Left kidney (tissue), 2 donors: ENCODE results near the gene TBC1D22A. TPM values are rescaled to one million over a fixed set of nuclear protein-coding genes. Genes with fewer than 3 reads are reported as not detected.

ENCODE experiments used
- DNase-seq: peaks from one replicate; pipeline ENCODE4 v3.0.0-alpha.2; 2013
- polyA plus RNA-seq: library from polyadenylated mRNA; unstranded; fragments of 120-200 nt; gene quantifications from one replicate; pipeline ENCODE4 v1.2.1, GENCODE V29; 2013; ENCODE audit not compliant: insufficient read length

TBC1D22A gene
- polyA plus RNA-seq, 1 donor, result 15.0 TPM

GRCh38 chr22:47059076-47059475 lies 296.6 kb downstream of the TBC1D22A start:
- no peak for DNase-seq

GRCh38 chr22:47059701-47060161 lies 297.3 kb downstream of the TBC1D22A start:
- DNase-seq, result no peak

DNA sequence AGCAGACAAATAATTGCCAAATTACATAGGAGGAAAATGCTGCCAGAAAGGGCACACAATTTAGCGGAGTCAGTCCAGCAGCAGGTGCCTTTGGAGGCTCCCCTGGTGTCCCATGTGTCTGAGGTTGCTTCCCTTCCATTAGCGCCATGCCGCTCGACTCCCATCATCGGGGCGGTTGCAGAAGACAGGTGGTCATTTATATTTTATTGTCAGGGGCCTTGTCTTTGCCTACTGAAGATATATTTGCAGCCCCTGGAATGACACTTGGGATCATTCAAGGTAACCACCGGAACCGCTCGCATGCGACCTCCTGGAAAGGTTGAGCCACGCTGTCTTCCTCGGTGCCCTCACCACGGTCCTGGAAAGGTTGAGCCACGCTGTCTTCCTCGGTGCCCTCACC lies 298.3 kb downstream of the TBC1D22A start:
- DNase-seq, result no peak

DNA sequence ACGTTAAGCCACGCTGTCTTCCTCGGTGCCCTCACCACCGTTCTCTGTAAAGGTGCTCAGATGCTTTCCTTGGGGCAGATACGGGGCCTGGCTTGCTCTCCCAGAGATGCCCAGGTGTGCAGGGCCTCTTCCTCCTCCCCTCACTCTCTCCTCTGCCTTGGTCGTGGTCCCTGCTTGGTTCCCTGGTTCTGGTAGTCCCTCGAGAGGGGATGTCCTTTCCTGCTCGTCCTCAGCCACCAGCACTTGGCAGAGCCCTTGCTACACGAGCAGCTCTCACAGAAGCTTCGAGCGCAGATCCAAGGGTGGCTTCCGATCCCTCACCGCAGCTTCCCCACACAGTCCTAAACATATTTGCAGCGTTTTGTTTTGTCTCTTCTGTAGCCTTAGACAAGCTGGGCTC lies 298.8 kb downstream of the TBC1D22A start:
- DNase-seq, result no peak

- no peak for DNase-seq
These were observed 299.7 kb downstream of the TBC1D22A start for GRCh38 chr22:47062126-47062525.

GRCh38 chr22:47063071-47063509 lies 300.6 kb downstream of the TBC1D22A start:
- no peak for DNase-seq

DNA sequence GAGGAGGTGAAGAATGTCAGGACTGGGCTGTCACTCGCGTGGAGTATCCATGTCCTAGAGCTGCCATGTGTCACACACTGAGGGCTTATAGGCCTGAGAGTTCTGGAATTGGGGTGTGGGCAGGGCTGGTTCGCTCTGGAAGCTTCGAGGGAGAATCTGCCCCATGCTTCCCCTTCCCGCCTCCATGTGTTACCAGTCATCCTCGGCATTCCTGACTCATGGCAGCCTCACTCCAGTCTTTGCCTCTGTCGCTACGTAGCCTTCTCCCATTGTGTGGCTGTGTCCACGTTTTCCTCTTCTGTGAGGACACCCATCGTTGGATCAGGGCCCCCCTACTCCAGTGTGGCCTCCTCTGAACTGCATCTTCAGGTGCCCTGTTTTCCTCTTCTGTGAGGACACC lies 301.2 kb downstream of the TBC1D22A start:
- no peak for DNase-seq

DNA sequence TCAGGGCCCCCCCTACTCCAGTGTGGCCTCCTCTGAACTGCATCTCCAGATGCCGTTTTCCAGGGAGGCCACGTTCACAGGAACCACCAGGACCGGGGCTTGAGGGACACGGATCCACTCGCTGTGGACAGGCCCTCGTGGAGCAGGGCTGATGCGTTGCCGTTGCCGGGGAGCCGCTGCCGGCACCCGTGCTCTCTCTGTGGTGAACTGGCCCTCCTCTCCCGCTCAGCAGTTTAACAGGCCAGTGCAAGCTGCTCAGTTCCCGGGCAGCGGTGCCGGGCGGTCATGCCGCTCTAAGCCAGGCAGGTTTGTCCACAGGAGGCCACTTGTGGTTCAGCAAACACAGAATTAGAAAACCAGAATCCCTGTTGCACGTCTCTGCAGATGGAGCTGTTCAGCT lies 301.6 kb downstream of the TBC1D22A start:
- DNase-seq, result no peak

- DNase-seq, result no peak
These were observed 302.0 kb downstream of the TBC1D22A start for GRCh38 chr22:47064416-47064815.

DNA sequence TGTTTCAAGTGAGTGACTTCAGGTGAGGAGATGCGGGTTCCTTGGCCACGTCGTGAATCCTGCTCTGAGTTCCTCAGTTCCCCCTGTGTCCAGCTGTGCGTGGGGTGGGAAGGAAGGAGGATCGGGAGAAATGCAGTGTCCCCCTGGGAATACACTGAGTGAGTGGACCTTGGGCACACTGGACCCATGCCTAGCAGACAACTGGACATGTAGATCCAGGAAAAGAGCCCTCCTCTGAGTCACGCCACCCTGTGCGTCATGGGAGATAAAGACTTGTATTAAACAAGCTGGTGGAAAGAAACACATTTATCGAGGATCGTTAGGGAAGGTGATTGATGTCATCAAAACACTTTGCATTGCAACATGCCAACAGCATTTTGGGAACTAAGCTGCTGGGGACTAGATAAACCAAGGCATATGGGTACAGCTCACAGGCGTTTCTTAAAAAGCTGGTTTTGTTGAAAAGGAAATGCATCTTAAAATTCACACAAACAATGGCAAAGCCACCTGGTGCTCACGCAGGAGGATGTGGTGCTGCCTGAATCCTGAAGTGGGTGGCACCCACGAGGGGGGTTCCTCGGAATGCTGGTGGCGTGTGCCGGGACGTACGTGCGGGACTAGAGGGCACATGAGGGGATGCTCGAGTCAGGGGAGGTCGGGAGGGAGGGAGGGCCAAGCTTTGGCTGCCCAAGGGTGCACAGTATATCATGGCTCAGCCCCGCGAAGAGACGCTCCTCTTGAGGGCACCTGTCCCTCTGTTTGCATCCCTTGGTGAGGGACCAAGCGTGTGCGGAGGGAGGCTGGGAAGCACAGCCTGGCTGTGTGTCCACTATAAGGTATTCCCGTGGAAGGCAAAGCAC lies 303.5 kb downstream of the TBC1D22A start:
- DNase-seq, result no peak

DNA sequence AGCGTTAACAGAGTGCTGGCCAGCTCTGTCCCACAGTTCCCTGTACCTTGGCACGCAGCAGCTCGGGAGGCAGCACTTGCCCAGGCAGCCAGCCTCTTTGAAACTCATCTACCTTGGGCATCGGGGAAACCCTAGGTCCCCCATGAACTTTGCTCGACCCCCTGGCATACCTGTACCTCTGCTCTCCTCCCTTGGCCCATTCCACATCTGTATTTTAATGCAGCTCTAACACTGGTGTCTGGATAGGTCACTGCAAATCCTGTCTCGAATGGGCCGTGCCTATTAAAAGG lies 304.1 kb downstream of the TBC1D22A start:
- no peak for DNase-seq

DNA sequence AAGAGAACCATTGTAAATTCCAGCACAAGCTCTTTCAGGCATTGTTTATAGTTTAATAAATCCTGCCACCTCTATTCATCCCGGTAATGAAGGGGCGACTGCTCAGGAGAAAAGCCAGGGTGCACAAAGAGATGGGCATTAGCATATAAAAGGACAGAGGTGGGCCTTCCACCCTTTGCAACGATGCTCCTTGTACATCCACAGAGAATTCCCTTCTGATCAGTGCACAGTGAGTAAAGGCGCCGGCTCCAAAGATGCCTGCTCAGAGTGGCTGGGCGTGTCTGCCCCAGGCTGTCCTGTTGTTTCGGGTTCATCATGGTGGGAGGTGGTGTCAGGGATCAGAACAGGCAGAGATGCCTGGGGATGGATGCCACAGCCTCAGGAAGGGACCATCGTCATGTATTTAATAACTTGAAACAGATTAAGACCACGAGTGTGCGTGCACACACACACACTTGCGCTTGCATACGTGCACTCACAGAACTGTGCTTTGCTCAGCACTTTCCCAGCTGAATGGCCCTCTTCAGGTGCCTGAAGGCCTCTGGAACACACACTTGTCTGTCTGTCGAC lies 305.0 kb downstream of the TBC1D22A start:
- no peak for DNase-seq

DNA sequence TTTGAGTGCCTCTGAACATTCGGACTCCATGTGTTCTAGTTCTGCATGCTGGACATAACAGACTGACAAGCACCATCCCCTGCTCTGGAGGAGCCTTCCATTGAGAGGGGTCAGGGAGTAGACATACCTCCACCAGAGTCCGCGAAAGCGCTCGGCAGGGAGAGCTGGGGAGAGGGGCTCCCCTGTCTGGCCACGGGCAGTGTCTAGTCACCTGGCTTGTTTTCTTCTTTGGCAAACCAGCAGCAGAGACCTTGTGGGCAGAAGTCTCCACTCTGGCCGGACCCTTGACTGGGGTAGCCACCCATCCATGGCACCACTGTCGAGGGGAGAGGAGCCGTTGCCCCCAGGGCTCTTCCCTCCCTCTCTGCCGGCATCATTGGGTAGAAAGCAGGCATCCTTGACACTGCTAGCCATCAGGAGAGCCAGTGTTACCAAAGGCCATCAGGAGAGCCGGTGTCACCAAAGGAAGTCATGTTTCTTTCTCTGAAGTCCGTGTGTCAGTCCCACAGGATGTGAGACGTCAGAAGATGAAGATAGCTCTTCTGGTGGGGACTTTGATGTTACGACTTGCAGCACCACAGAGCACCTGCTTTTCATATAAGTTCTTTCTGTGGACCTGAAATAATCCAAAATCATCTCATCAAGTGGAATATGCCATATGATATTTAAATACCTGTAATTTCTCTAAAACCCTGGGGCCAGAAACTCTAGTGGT lies 305.6 kb downstream of the TBC1D22A start:
- no peak for DNase-seq

DNA sequence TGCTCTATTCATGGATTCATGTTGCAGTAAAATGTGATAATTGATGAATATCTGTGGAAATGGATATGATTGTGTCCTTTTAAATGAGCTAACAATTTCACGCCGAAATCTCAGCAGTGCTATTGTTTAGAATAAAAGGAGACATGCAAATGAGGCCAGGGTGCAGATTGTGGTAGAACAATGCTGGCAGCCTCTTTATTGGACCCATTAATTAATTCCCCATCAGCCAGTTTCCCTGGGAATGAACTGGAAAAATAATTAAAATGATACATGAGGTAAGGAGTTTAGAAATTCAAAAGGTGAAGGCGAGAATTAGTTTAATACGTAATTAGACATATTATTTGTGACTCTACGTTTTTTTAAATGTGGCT lies 306.2 kb downstream of the TBC1D22A start:
- no peak for DNase-seq

DNA sequence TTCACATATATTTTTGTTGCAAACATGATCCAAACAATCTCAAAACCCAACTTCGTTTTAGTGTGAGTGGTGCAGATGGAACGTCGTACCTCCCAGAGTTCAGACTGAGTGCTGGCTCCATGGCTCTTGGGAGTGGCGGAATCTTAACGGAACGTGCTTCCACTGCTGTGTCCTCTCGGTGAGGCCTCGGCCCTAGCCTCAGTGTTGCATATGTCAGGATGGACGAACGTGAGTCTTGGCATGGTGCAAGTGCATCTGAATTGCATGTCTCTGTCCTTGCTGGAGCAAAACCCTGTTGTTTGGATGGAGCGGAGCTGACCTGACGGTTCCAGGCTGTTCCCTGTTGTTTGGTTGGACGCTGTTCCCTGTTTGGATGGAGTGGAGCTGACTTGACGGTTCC lies 306.8 kb downstream of the TBC1D22A start:
- no peak for DNase-seq

- DNase-seq, result no peak
These were observed 308.8 kb downstream of the TBC1D22A start for GRCh38 chr22:47071078-47071806.

DNA sequence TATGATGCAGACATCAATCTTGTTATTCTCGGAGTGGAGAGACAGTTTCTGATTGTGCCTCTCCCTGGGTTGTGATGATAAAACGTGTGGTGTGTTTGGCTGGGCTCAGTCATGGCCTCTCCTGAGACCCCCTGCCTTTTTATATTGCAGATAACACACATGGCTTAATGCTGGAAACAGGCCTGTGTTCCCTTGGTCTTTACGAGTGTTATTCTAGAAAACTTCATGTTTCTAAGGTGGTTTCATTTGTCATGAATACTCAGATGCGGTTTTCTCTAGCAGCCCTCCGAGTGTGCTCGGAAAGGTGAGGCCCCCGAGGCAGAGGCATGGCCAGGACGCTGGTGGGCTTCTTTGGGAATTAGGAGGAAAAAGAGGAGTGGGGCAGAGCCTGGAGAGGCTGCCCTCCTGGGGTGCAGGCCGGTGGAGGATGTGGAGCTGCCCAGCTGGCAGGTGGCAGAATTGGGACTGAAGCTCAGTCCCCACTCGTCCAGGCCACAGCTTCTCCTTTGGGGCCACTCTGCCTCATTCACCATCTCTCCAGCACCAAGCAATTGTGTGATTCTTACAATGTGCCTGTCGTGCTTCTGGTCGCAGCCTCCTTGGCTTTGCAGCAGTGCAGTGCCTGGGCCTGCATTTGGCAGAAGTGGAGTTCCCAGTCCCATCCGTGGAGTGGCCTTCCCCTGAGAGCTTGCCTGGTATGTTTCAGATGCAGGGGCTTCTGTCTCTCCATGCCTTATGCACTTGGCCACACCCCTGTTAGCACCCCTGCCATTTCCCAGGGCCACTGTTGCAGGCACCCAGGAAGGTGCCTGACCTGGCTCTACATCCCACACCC lies 309.6 kb downstream of the TBC1D22A start:
- no peak for DNase-seq

- no peak for DNase-seq
These were observed 310.2 kb downstream of the TBC1D22A start for GRCh38 chr22:47072642-47072967.

DNA sequence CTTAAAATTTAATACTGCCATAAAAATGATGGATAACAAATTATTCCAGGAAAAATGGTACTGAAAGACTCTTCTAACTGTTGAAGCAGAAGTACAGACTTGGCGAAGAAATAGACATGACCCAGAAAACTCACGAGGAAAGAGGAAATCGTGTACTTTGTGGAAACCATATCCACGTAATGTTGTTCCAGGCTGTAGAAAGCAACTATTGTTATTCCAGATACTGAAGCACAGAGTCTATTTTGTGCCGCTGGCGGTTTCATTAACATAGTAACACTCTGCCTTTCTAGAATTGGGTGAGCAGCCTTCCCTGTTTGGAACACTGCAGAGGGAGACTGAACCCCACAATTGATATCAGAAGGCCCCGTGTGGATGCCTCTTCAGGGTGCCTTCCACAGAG lies 310.6 kb downstream of the TBC1D22A start:
- no peak for DNase-seq

DNA sequence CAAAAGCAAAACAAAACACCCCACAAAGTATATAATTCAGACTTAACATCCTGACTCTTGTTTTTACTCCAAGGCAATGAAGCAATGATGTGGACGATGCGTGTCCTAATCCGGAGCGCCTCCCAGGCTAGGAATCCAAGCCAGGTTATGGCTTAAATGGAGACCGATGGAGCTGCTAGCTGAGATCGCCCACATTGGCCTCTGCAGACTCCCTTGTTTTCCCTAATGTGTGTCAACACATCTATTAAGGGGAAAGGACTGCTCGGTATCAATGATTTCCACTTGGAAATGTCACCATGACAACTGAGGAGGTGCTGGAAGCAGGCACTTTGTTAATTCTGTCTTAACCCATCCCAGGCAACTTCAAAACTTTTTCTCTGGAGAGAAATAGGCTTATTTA lies 311.7 kb downstream of the TBC1D22A start:
- no peak for DNase-seq

- DNase-seq, result no peak
These were observed 313.1 kb downstream of the TBC1D22A start for GRCh38 chr22:47075568-47075967.

- no peak for DNase-seq
These were observed 314.3 kb downstream of the TBC1D22A start for GRCh38 chr22:47076758-47077157.
